Stimulated activated CD8-positive, alpha-beta memory T cell treated with anti-CD3 and anti-CD28 coated beads, Interleukin-2, amount 100 ng/mL, for 48 hours (primary cell): ENCODE data around the gene GALNTL6.

ENCODE experiments used
- DNase-seq, 2 donors: peaks; one replicate each; pipeline ENCODE4 v3.0.0-alpha.2; 2020; ENCODE audit warnings: low read depth in 2 of 2

Gene GALNTL6

DNA sequence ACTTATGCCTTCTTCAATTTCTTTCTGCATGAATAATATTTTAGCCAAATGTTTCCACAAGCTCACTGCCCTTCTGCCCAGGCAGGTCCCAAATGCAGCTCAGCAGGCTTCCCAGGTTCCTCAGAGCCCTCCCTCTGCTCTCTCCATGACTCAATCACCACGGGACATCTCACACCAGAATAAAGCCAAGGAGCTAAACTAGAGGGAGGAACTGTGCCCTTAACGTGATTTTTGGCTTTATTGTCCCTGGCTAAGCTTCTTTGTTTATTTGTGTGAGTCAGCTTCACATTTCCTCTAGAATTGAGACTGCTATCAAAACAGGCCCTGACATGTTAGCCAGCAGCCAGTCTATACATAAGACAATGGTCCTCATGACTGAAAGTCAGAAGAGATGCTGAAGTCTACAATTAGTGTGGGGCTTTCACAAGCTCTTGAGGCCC is 1169.0 kb downstream of the GALNTL6 start:
- no peak for DNase-seq

DNA sequence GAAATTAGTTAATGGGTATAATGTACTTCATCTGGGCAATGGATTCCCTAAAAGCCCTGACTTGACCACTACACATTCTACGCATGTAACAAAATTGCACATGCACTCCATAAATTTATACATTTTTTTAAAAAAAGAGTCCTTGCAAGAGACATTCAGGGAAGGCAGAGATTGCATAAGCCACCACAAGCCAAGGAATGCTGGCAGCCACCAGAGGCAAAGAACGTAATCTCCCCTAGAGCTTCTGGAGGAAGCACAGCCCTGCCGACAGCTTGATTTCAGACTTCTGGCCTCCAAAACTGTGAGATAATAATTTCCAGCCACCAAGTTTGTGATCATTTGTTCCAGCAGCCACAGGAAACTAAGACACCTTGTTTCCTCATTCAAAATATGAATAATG is 1169.8 kb downstream of the GALNTL6 start:
- DNase-seq = no peak

DNA sequence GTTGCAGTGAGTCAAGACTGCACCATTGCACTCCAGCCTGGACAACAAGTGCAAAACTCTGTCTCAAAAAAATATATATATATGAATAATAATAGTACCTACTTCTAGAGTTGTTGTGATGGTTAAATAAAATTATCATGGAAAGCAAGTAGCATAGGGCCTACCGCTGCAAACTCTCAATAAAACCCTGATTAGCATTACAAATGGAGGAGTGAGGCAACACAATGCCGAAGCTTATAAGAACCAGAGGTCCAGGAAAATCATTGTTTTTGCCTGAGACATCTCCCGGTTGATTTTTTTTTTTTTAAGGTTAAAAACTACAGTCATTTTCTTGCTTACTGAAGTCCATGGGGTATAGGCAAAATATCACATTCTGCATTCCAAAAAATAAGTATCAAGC is 1170.4 kb downstream of the GALNTL6 start:
- DNase-seq = no peak

DNA sequence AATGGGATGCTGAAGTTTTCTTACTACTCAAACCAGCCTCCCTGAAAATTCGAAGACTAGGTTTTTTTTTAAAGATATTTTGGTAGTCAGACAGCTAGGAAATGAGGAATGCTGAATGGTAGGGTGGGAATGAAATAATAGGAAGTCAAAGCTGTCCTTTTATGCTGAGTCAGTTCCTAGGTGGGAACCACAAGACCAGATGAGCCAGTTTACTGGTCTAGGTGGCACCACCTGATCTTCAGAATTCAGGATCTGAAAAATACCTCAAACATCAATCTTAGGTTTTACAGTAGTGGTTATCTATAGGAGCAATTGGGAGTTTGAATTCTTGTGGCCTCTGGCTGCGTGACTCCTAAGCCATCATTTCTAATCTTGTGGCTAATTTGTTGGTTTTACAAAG is 1172.3 kb downstream of the GALNTL6 start:
- no peak for DNase-seq

DNA sequence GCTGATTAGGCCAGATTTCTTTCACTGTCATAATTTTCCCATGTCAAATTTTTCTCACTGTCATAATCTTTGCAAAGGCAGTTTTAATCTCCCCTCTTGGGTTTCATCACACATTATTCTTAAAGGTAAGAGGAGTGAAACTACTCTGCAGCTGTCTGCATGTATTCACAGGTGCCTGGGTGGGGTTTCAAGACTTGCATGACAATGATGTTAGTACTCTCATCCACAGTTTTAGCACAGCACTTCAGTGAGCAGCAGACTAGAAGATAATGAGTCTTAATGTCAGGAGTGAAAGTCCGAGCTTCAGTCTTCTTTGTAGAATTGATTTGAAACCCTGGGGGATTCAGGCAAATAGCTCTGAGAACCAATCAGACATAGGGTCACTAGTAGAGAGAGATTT is 1172.9 kb downstream of the GALNTL6 start:
- DNase-seq = no peak

DNA sequence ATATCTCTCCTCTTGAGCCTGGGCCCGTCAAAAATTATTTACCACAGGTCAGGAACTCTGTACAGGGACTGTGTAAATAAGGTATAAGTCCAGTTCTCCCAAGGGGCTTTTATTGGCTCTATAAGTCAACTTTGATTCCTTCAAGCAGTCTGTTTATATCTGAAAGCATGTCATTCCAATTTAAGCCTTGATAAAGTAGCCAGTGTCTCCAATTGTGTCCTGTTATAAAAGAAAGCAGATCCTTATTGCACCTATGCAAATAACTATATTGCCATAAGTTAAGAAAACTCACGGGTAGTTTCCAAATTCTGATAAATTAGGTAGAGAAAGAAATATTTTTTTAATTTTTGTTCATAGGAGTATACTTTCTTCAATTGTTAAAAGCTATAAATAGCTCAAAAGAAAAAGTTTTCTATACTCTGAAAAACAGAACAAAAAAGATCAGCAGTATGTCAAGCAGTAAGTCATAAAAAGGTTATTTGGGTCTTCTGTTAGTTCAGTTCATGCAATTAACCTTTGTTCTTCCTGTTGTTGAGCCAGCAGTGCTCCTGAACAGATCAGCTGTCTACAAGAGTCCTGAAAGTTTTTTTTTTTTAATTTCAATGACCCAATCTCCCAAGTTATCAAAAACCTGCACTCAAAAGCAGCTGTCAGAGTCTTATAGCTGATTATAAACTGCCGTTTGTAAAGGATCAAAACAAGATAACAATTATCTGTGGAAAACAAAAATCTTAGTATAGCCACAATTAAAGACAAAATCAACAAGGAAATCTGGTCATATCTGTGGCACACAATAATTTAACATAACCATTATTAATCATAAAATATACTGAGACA is 1177.0 kb downstream of the GALNTL6 start:
- DNase-seq = no peak

DNA sequence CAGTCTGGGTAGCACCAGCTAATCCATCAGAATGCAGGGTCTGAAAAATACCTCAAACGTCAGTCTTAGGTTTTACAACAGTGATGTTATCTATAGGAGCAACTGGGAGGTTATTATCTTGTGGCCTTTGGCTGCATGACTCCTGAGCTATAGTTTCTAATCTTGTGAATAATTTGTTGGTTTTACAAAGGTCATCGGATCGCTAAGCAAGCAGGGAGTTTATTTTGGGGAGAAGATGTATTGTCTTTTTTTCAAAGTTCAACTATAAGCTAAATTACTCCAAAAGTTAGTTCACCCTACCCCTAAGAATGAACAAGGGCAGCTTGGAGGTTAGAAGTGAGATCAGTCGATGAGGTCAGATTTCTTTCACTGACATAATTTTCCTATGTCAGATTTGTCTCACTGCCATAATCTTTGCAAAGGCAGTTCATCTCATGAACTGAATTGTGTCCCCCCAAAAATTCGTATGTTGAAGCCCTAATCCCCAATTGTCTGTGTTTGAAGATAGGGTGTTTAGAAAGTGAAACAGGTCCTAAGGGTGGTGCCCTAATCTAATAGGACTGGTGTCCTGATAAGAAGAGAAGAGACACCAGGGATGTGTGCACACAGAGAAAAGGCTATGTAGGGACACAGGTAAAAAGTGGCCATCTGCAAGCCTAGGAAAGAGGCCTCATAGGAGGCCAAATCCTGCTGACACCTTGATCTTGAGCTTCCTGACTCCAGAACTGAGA is 1179.6 kb downstream of the GALNTL6 start:
- no peak for DNase-seq

DNA sequence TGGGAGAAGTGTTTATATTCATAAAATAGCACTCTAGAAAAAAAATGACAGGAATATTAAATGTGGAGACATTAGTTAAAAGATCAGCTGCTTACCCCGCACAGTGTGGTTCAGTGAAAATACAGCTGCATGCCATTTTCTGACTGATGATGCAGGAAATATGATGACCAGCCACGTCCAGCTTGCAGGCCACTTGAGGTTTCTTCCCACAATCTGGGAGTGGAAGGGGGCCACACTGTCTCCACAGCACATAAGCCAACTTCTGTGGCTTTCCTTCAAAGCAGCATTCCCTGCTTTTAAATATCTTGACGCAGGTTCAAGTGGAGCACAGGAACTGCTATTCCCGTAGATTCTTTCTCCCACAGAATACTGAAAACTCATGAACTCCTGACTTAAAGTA is 1182.0 kb downstream of the GALNTL6 start:
- DNase-seq = no peak

DNA sequence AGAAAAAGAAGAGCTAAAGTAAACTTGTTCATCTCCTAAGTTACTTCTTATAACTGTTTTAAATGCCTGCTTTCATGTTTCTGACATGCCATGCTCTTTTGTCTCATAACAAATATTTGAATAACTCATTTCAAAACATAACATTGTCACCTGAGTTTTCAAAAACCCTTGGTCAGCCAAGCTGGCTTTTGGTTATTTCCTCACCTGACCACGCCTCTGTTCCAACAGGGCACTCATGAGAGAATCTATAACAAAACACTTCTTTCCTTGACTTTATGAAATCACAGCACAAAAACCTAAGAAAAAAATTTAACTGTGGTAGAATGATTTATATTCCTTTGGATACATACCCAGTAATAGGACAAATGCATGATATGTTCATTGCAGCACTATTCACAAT is 1182.5 kb downstream of the GALNTL6 start:
- DNase-seq = no peak

DNA sequence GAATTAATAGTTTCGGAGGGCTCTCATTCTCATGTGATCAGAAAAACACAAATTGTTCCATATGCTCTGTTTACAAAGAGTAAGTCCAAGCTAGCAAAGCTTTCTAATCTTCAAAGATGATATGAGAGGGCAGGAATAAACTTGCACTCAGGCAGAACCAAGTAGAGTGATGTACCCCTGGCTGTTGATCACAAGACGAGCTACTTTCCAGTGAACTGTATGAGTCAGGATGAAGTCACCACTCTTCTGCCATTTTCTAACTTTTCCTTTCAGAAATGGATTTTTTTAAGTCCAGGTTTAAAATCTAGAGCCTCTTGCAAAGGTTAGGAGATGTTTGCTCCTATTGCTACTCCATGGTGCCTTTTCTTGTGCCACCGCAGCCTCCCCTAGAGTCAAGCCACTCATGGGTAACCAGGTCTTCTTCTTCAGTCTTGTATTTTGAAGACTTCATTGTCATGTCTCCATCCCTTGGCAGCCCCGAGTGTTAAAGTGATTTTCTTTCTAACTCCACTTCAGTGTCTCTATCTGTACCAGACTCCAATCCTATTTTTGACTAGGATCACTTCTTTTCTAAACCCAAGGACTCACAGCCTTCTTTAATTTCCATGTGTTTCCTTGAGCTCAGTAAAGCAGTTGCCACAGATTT is 1183.5 kb downstream of the GALNTL6 start:
- DNase-seq = no peak

DNA sequence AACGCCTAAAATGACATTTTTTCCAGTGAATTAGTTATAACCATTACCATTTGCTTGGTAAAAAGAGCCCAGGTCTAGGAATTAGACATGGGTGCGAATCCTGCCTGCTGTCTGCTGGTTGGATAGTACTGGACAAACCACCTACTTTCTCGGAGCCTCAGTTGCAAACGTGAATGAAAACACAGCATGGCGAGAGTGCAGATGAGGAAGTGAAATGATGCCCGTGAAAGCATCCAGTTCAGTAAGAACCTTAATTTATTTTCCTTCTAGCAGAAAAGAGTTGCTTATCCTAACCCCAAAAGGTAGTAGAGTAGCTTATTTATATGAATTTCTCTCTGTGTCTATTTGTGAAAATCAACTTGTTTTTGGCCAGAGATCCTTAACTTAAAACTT is 1184.0 kb downstream of the GALNTL6 start:
- no peak for DNase-seq

DNA sequence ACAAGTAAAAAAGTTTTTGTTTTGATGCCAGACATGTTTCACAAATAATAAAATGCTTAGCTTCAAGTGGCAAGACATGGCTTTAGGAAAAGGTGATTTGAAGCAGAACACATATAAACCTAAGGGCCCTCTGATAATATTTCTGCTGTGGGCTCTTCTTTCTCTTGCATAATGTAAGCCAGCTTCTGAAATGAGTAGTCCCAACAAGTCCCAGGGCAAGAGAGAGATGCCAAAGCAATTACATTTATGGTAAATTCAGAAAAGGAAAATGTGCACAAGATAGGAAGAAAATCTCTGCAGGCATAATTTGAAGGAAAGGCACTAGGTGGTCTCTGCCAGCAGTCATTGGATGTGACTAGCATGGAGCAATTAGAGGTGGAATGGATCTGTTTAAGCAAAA is 1184.7 kb downstream of the GALNTL6 start:
- no peak for DNase-seq

DNA sequence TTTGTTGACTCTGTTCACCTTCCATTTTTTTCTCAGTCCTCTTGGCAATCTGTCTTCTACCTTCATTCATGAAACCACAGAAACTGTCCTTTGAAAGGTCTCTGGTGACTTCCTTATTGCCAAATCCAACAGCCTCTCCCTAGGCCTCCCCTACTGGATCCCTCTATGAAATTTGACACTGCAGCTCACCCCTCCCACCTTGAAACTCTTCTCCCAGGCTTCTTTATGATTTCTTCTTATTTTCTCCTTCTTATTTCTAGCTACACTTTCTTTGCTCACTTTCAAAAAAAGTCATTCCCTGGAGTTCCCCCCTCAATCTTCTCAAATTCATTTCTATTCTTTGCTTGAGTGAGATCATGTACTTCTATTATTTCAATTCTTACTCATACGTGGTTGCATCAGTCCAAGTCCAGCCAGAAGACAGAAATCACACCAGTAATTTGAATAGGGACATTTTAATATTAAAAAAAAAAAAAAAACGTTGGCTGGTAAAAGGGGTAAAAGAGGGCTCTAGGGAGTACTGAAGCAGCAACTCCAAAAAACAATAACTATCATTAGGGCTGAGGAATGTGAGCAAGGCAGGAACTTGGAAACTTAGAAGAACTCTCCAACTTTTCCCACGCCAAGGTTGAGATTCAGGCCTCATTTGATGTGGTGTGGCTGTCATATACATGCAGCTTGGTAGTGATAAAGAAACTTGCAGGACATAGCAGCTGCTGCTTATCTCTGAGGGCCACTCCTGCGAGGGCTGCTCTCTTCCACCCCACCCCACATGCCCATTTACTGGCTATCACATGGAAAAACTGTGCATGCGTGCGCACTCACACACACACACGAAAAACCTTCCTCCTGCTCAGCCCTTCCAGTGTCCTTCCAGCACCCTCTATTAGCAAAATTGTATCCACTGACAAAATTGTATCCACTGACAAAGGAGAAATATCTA is 1185.6 kb downstream of the GALNTL6 start:
- DNase-seq = no peak

DNA sequence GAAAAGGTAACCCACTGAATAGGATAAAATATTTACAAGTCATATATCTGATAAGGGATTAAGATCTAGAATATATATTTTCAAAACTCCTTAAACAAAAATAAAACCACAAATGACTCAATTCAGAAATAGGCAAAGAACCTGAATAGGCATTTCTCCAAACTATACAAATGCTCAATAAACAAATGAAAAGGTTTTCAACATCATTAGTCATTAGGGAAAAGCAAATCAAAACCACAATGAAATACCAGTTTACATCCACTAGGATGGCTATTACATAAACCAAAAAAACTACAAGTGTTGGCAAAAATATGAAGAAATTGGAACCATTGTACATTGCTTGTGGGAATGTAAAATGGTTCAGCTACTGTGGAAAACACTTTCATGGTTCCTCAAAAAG is 1188.4 kb downstream of the GALNTL6 start:
- DNase-seq = no peak

DNA sequence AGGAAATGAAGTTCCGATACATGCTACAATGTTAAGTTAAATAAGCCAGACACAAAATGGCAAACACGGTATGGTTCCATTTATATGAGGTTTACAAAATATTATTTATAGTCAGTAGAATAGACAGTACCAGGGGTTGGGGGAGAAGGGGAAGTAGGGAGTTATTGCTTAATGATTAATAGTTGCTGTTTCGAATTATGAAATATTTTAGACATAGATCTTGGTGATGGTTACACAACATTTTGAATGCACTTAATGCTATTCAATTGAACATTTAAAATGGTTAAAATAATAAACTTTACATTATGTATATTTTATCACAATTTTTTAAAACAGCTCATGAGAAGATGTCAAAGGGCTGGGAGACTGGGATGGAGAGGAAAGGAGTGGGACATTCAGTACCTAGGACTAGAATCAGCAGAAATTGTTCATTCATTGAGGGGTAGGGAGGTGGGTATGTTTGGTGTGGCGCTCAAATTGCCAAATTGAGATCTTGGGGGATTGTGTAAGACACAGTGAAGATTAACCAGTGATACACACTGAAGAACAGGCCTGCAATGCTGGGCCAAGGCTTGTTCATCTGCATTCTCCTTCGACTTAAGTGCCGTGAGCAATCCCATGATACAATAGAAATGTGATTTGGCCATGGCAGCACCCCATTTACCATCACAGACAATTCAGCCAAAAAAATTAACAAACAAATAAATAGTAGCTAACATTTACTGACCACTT is 1189.8 kb downstream of the GALNTL6 start:
- no peak for DNase-seq

DNA sequence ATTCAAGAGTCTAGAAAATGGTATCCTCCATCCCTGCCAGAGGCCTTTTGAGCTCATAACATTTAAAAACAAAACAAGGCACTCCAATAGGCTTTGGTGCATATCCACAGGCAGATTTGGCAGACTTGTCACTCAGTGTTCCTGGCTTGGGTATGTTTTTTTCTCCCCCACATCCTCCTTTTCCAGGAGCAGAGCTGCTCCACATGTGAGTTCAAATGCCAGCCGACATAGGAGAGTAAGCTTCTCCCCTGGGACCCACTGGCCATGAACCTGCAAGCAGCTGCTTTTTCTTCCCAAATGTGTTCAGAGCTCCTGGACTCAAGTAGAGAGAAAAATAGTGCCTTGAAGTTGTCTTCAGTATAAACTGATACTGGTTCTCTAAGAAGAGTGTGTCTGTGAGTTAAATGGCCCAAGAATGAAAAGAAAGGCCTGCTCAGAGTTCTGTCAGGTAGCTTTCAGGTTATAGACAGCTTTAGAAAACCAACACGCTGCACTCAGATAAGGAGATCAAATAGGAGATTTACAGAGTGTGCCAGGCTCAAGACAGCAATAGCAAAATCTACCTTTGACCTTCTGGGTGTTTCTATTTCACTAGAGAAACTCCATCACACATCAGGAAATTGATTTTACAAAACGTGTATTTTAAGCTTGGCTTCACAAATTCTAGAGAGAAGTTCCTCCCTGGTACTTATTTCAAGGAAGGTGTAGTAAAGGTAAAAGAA is 1192.9 kb downstream of the GALNTL6 start:
- DNase-seq = no peak

DNA sequence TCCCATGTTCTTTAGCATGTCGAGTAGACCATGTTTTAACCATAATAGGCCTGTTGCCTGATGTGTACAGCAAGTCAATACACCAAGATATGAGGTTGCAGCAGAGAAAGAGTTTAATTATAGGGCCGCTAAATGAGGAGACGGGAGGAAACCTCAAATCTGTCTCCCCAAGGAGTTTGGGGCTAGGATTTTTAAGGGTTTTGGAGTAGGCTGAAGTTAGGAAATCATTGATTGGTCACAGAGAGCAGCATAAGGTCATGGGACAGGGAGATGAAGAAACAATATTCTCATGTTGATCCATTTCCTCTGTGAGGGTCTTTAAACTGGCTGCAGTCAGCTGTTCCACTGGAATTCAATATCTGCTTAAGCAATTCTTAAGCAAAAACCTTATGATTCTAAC is 1195.2 kb downstream of the GALNTL6 start:
- DNase-seq = no peak

DNA sequence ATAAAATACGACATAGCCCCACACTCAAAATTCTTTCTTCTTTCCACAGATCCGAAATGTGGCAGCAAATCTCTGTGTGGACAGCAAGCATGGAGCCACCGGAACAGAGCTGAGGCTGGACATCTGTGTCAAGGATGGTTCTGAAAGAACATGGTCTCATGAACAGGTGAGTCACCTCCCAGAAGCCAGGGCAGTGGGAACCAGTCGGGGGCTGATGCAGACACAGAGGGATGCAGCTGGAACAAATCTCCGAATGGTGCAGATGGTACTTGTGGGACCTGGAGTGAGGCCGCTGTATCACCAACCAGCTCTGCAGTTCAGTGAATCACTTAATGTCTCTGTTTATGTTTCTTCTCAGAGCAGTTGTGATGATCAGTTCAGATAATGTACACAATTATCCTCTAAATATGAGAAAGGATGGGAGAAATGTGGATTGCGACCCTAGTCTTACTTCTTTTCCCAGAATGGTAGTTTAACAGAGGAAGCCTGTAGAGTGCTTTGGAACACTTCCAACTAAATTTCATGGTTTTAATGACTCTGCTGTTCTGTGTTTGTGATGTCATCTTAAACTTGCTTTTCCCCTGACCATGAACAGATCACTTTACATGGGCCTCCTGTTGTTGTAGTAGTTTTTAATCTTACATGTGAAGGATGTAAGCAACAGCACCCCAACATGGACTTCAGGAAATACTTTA is 1196.1 kb downstream of the GALNTL6 start:
- no peak for DNase-seq

DNA sequence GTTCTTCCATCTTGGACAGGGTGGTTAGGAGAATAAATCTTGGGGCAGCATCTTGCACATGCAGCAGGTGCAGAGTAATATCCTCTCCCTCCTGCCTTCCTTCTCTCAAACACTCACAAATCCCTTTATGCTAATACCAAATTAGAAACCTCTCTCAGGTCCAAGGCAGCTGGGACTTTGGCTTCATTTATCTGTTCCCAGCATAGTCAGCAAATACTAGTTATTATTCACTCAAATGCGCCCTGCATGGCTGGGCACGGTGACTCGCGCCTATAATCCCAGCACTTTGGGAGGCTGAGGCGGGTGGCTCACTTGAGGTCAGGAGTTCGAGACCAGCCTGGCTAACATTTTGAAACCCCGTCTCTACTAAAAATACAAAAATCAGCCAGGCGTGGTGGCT is 1199.4 kb downstream of the GALNTL6 start:
- no peak for DNase-seq
